Measurements from ENCODE around the gene INSRR.

GRCh38 chr1:156836892-156837291 lies 22.0 kb downstream of the INSRR start:
- TF ChIP-seq POLR2AphosphoS5 (IDR thresholded peaks at IDR 0.05; ENCODE audit: low read depth, low read length), result no peak
- no peak for TF ChIP-seq REST (IDR thresholded peaks at IDR 0.05; ENCODE audit: insufficient read depth in 1 of 2, low read depth in 2 of 2, low read length in 2 of 2)
- no peak for TF ChIP-seq TAF1 (IDR thresholded peaks at IDR 0.05; ENCODE audit: borderline replicate concordance, insufficient read depth, low read length)
- TF ChIP-seq SIN3A (IDR thresholded peaks at IDR 0.05; ENCODE audit: borderline replicate concordance, insufficient read depth, low read length), result no peak

Measured in PFSK-1 (cell line).